ENCODE data around the gene UBE2V1. TPM values are rescaled to one million over a fixed set of nuclear protein-coding genes. Genes with fewer than 3 reads are reported as not detected.

The UBE2V1 gene
- polyA plus RNA-seq, 1 of the 3 experiments (the other 2 are of a cell fraction): 99.7 TPM

GRCh38 chr20:50073500-50073899 lies 39.5 kb downstream of the UBE2V1 start:
- CTCF ChIA-PET: interaction anchor here (0.7 to 20.6 kb wide), 4 partner anchors 10 to 752 kb away, joined by 3 to 807 read pairs (median 50); partner anchors contain the start of gene SNAI1

More at GRCh38 chr20:50073500-50073899, 39.5 kb downstream of the UBE2V1 start:
- POLR2A ChIA-PET: no interaction called here
- Histone ChIP-seq H3F3A (replicated peaks; ENCODE audit: insufficient read depth) (peaks cover 3% of the 10 kb centered on the region), H3K79me2 (ENCODE audit: insufficient read depth) (no peaks in the 10 kb centered on the region), H2AFZ (ENCODE audit: low read depth) (no peak overlapping the region), H3K4me2 (no peak overlapping the region), H4K20me1 (ENCODE audit: insufficient read depth) (no peaks in the 10 kb centered on the region), H3K9ac (no peak overlapping the region), H3K9me2 (no peaks in the 10 kb centered on the region), H3K36me3 (replicated peaks in 1 of 2; ENCODE audit: control insufficient read depth in 1 of 2, insufficient read depth in 2 of 2, low read length in 1 of 2) (no peaks in the 10 kb centered on the region), H3K9me3 (no peaks in the 10 kb centered on the region), H3K4me1 (ENCODE audit: control insufficient read depth in 1 of 2, insufficient read depth in 2 of 2, low read depth in 1 of 2, low read length in 1 of 2) (peaks cover 0 to 5% of the 10 kb centered on the region in 2 experiments; a peak in 1 of 4 replicates), H3K27me3 (ENCODE audit: insufficient read depth) (no peaks in the 10 kb centered on the region), H3K4me3 (ENCODE audit: low read depth in 2 of 2, low read length in 1 of 2) (no peak overlapping the region), H3K27ac (ENCODE audit: low read depth in 2 of 2, low read length in 1 of 2) (no peak overlapping the region)
- no peak for DNase-seq
- TF ChIP-seq REST (IDR thresholded peaks at IDR 0.05; ENCODE audit: low read depth, low read length): no peak
- TF ChIP-seq FOXM1 (IDR thresholded peaks at IDR 0.05; ENCODE audit: low read depth): no peak
- TF ChIP-seq NFIC (IDR thresholded peaks at IDR 0.05; ENCODE audit: borderline replicate concordance): no peak
- no peak for TF ChIP-seq FOXJ3 (CRISPR knock-in tag; IDR thresholded peaks at IDR 0.05)
- TF ChIP-seq YY1 (IDR thresholded peaks at IDR 0.05; ENCODE audit: low read depth): no peak
- no peak for TF ChIP-seq USF1 (IDR thresholded peaks at IDR 0.05; ENCODE audit: borderline replicate concordance, low read depth)
- no peak for TF ChIP-seq GABPA (IDR thresholded peaks at IDR 0.05; ENCODE audit: low read depth)
- no peak for TF ChIP-seq RXRA (IDR thresholded peaks at IDR 0.05; ENCODE audit: borderline replicate concordance, low read depth)
- no peak for TF ChIP-seq PBX3 (IDR thresholded peaks at IDR 0.05)
- no peak for TF ChIP-seq FOSL2 (IDR thresholded peaks at IDR 0.05; ENCODE audit: borderline replicate concordance, low read depth)
- TF ChIP-seq POLR2AphosphoS5 (IDR thresholded peaks at IDR 0.05; ENCODE audit: low read depth, low read length): no peak
- no peak for TF ChIP-seq TEAD4 (IDR thresholded peaks at IDR 0.05; ENCODE audit: borderline replicate concordance, insufficient read depth)
- TF ChIP-seq JUND (IDR thresholded peaks at IDR 0.05): no peak
- TF ChIP-seq NRF1 (IDR thresholded peaks at IDR 0.05; ENCODE audit: low read depth, low read length): no peak
- TF ChIP-seq GATA2 (CRISPR knock-in tag; IDR thresholded peaks at IDR 0.05): no peak
- TF ChIP-seq ELF1 (IDR thresholded peaks at IDR 0.05): no peak
- WGBS (ENCODE audit: low lambda C conversion rate): 100% methylated on average over 1 of the region's 2 CpGs

Measured in SK-N-SH (cell line).